Upper lobe of left lung (tissue), 6 donors: ENCODE data around the gene TOM1L2. TPM values are rescaled to one million over a fixed set of nuclear protein-coding genes. Genes with fewer than 3 reads are reported as not detected.
"Not testable (repeated sequence)": the region's sequence is repeated elsewhere in the genome, so short reads cannot be mapped to it uniquely, and the experiment has no call there.

ENCODE experiments used
- ATAC-seq, 2 donors: fragments of 200-7000 bp; cut with Tn5 transposase; one replicate each; pipeline ENCODE4 v1.9.1; 2022; ENCODE audit warnings: mild to moderate bottlenecking in 2 of 2, moderate library complexity in 2 of 2; ENCODE audit not compliant: low FRiP score in 2 of 2
- DNase-seq, 2 donors: peaks; one replicate each; pipeline ENCODE4 v3.0.0-alpha.2; 2019 to 2020
- H3K27ac ChIP-seq, 4 donors: fragments of 200-600 bp; sonication (generic); one replicate each; pipeline ENCODE4 v1.5.1; 2016 to 2019
- H3K27me3 ChIP-seq, 4 donors: fragments of 200-600 bp; sonication (generic); one replicate each; pipeline ENCODE4 v1.5.1; 2017 to 2019
- H3K36me3 ChIP-seq, 4 donors: fragments of 200-600 bp; sonication (generic); one replicate each; pipeline ENCODE4 v1.5.1; 2016 to 2019
- H3K4me1 ChIP-seq, 4 donors: fragments of 200-600 bp; sonication (generic); one replicate each; pipeline ENCODE4 v1.5.1; 2018 to 2019
- H3K4me3 ChIP-seq, 4 donors: fragments of 200-600 bp; sonication (generic); one replicate each; pipeline ENCODE4 v1.5.1; 2017 to 2019; ENCODE audit warnings: mild to moderate bottlenecking in 2 of 4, moderate library complexity in 1 of 4
- H3K9me3 ChIP-seq, 4 donors: fragments of 200-600 bp; sonication (generic); one replicate each; pipeline ENCODE4 v1.5.1; 2018 to 2019
- CTCF ChIP-seq, 6 experiments: fragments of 450-650 bp in 4 of 6; fragments of 200-600 bp in 2 of 6; sonication (generic) in 2 of 6; IDR thresholded peaks; one replicate each; pipeline ENCODE4 v1.5.1; 2016 to 2019; ENCODE audit warnings: antibody characterized with exemption in 6 of 6
- EP300 ChIP-seq, 4 donors: sonication (generic); formaldehyde crosslinking; IDR thresholded peaks; one replicate each; pipeline ENCODE4 v1.5.1; 2017; ENCODE audit warnings: antibody characterized with exemption in 4 of 4, control low read depth in 2 of 4
- POLR2A ChIP-seq, 4 donors: fragments of 450-650 bp; IDR thresholded peaks; one replicate each; pipeline ENCODE4 v1.5.1; 2016 to 2017; ENCODE audit warnings: antibody characterized with exemption in 4 of 4, mild to moderate bottlenecking in 2 of 4
- POLR2AphosphoS5 ChIP-seq, 2 donors: sonication (generic); formaldehyde crosslinking; IDR thresholded peaks; one replicate each; pipeline ENCODE4 v1.5.1; 2017; ENCODE audit warnings: antibody characterized with exemption in 2 of 2
- WGBS, 2 donors: methylation state at CpG; one replicate each; pipeline ENCODE4 v1.1.5; 2017 to 2018; 5-methylcytosine and 5-hydroxymethylcytosine counted together
- total RNA-seq, 6 donors: library from RNA; depleted of rRNA in 4 of 6; stranded (reverse); fragments of >200 nt in 4 of 6; gene quantifications; one replicate each; pipeline versions ENCODE4 v1.1.0 to v1.2.1, GENCODE V29; 2016 to 2021
- donor health status: DM: no; HTN: no; CAD: no; lungs with moderate emphysema.
- donor health status: DM: no; HTN: yes; CAD: no; lungs with severe emphysema.

TOM1L2 gene
- total RNA-seq, 6 donors from 2014 or later, result 54.2 to 134 (median 72.9) TPM

- Histone ChIP-seq H3K4me1 (no peaks in the 10 kb centered on the region), H3K9me3 (no peaks in the 10 kb centered on the region)
- 89 to 95% methylated on average over 1 to 8 of the region's 8 CpGs for WGBS, 2 donors
Measured at GRCh38 chr17:17998934-17999333, 26.7 kb upstream of the TOM1L2 start.

DNA sequence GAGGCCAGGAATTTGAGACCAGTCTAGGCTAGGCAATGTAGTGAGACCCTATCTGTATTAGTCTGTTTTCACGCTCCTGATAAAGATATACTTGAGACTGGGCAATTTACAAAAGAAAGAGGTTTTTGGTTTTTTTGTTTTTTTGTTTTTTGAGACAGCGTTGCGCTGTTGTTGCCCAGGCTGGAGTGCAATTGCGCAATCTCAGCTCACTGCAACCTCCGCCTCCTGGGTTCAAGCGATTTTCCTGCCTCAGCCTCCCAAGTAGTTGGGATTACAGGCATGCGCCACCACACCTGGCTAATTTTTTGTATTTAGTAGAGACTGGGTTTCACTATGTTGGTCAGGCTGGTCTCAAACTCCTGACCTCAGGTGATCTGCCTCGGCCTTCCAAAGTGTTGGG, 23.7 kb upstream of the TOM1L2 start:
- not testable (repeated sequence) for H3K27ac ChIP-seq, ATAC-seq, H3K9me3 ChIP-seq, H3K27me3 ChIP-seq, H3K4me1 ChIP-seq, H3K36me3 ChIP-seq, H3K4me3 ChIP-seq, DNase-seq
- WGBS, 2 donors, result 93 to 97% methylated on average over 8 of the region's 8 CpGs

More at GRCh38 chr17:17998934-17999333, 26.7 kb upstream of the TOM1L2 start:
- no peak overlapping the region for H3K4me3 ChIP-seq
- ATAC-seq (no peak), DNase-seq (no peak)
- no peak overlapping the region for H3K27ac ChIP-seq
- H3K27me3 ChIP-seq, result no peaks in the 10 kb centered on the region
- TF ChIP-seq POLR2A (IDR thresholded peaks at IDR 0.05) (no peak), CTCF (IDR thresholded peaks at IDR 0.05) (no peak), POLR2AphosphoS5 (IDR thresholded peaks at IDR 0.05) (no peak), EP300 (IDR thresholded peaks at IDR 0.05) (no peak)
- H3K36me3 ChIP-seq, result peaks cover 0 to under 1% (median 0%) of the 10 kb centered on the region in 4 donors

DNA sequence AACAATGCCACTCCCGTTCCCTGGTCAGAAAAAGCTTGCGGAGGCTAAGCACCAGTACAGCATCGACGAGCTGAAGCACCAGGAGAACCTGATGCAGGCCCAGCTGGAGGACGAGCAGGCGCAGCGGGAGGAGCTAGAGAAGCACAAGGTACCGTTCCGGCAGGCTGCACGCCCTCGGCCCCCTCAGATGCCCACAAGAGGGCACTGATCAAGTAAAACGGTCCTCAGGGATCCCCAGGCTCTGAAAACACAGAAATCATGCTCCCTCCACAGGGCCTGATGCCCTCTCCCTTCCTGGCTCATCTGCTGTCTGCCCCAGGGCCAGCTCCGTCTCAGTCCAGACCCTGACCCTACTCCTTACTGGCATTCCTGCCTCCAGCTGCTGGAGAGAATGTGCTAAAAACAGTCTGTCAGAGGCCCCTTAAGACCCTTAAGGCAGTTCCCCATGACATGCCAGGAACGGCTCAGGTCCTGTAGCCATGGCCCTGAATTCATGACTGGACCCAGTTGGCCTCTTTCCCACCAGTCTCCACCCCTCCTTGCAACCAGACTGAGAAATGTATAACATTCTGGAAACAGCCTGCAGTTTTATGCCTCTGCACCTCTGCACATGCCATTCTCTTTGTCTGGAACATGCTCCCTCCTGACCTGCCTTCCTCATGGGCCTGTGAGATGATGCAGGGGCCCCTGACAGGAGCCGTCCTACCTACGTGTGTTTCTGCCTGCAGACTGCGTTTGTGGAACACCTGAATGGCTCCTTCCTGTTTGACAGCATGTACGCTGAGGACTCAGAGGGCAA, 22.3 kb upstream of the TOM1L2 start:
- ATAC-seq, result no peak
- no peaks in the 10 kb centered on the region for H3K4me1 ChIP-seq
- 50 to 73% methylated on average over 10 to 18 of the region's 18 CpGs for WGBS, 2 donors
- peaks cover 0 to 5% (median 0%) of the 10 kb centered on the region in 4 donors for H3K36me3 ChIP-seq
- no peak overlapping the region for H3K27ac ChIP-seq
- no peak for DNase-seq
- no peaks in the 10 kb centered on the region for H3K27me3 ChIP-seq
- H3K9me3 ChIP-seq, result no peaks in the 10 kb centered on the region
- no peak overlapping the region for H3K4me3 ChIP-seq
- TF ChIP-seq POLR2A (IDR thresholded peaks at IDR 0.05) (no peak), EP300 (IDR thresholded peaks at IDR 0.05) (no peak), CTCF (IDR thresholded peaks at IDR 0.05) (no peak), POLR2AphosphoS5 (IDR thresholded peaks at IDR 0.05) (no peak)

DNA sequence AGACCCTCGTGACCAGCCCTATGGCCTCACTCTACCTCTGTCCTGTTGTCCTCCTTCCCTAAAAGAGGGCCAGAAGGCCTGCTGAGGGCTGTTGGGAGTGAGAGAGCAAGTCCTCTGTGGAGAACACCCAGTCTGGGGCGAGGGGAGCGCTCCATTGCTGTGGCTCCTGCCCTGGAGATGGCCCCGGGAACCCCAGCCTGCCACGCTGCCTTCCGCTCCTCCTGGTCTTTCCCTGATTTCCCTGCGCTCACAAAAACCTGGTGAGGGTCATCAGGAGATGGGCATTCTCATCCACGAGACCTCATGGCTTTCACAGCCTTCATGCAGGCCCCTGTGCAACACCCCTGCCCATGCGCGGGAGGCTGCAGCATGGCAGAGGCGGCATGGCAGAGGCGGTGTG, 21.7 kb upstream of the TOM1L2 start:
- Histone ChIP-seq H3K36me3 (peaks cover 0 to 5% (median 0%) of the 10 kb centered on the region in 4 donors), H3K27ac (no peak overlapping the region), H3K9me3 (no peaks in the 10 kb centered on the region), H3K27me3 (no peaks in the 10 kb centered on the region), H3K4me1 (no peaks in the 10 kb centered on the region), H3K4me3 (no peak overlapping the region)
- ATAC-seq (no peak), DNase-seq (no peak)
- WGBS, 2 donors, result 95 to 96% methylated on average over 9 to 12 of the region's 12 CpGs
- no peak for TF ChIP-seq CTCF (IDR thresholded peaks at IDR 0.05)
- no peak for TF ChIP-seq EP300 (IDR thresholded peaks at IDR 0.05)
- no peak for TF ChIP-seq POLR2AphosphoS5 (IDR thresholded peaks at IDR 0.05)
- TF ChIP-seq POLR2A (IDR thresholded peaks at IDR 0.05), result no peak

DNA sequence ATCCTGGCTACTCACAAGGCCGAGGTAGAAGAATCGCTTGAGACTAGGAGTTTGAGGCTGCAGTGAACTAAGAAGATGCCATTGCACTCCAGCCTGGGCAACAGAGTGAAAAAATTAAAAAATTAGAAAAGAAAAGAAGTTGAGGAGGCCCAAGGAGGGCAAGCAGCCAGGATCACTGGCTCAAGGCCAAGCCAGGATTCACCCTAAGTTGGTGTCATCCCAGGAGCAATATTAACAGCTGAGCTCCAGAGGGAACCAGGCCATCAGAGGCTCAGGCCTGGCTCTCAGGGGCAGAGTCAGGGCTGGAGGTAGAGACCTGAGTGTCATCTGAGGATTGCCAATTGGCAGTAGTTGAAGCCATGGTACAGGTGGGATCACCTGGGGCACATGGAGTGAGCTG, 21.2 kb upstream of the TOM1L2 start:
- WGBS, 2 donors, result 94 to 100% methylated on average over 2 of the region's 2 CpGs
- H3K36me3 ChIP-seq, result peaks cover 0 to 5% (median 0%) of the 10 kb centered on the region in 4 donors
- TF ChIP-seq CTCF (IDR thresholded peaks at IDR 0.05), result no peak
- TF ChIP-seq POLR2A (IDR thresholded peaks at IDR 0.05), result no peak
- no peak for TF ChIP-seq POLR2AphosphoS5 (IDR thresholded peaks at IDR 0.05)
- no peak for TF ChIP-seq EP300 (IDR thresholded peaks at IDR 0.05)

More for the DNA sequence above, 21.2 kb upstream of the TOM1L2 start:
- ATAC-seq (no peak), DNase-seq (no peak)
- no peaks in the 10 kb centered on the region for H3K27me3 ChIP-seq
- no peaks in the 10 kb centered on the region for H3K9me3 ChIP-seq
- H3K4me3 ChIP-seq, result no peak overlapping the region
- no peaks in the 10 kb centered on the region for H3K4me1 ChIP-seq
- no peak overlapping the region for H3K27ac ChIP-seq
